22Rv1 (cell line): ENCODE measurements around the gene CA5A.

ENCODE experiments used
- H3K27ac ChIP-seq: fragments of 450-650 bp; 2 replicates; pipeline ENCODE4 v1.5.1; 2017
- CTCF ChIP-seq: fragments of 450-650 bp; IDR thresholded peaks from 2 replicates; pipeline ENCODE4 v1.5.1; 2017; ENCODE audit warnings: mild to moderate bottlenecking
- ZFX ChIP-seq: fragments of 450-650 bp; IDR thresholded peaks from 2 replicates; pipeline ENCODE4 v1.6.1; 2017; ENCODE audit warnings: antibody characterized with exemption, borderline replicate concordance

The CA5A gene

GRCh38 chr16:87847785-87848675, 88.3 kb downstream of the CA5A start:
- TF ChIP-seq CTCF (no peak), ZFX (no peak)
- no peak overlapping the region for H3K27ac ChIP-seq

- TF ChIP-seq CTCF (no peak), ZFX (no peak)
- no peak overlapping the region for H3K27ac ChIP-seq
Measured at GRCh38 chr16:87847467-87847784, 88.9 kb downstream of the CA5A start.

- TF ChIP-seq ZFX = no peak
- H3K27ac ChIP-seq = no peak overlapping the region
Measured at GRCh38 chr16:87846705-87847466, 89.4 kb downstream of the CA5A start.

- no peak overlapping the region for H3K27ac ChIP-seq
- TF ChIP-seq CTCF (no peak), ZFX (no peak)
Measured at GRCh38 chr16:87845807-87846619, 90.3 kb downstream of the CA5A start.

- H3K27ac ChIP-seq = no peak overlapping the region
- TF ChIP-seq CTCF (no peak), ZFX (no peak)
Measured at GRCh38 chr16:87845213-87845612, 91.1 kb downstream of the CA5A start.

- no peak overlapping the region for H3K27ac ChIP-seq
- TF ChIP-seq CTCF (no peak), ZFX (no peak)
Measured at GRCh38 chr16:87844809-87845208, 91.5 kb downstream of the CA5A start.

GRCh38 chr16:87844120-87844733, 92.1 kb downstream of the CA5A start:
- TF ChIP-seq ZFX = no peak
- TF ChIP-seq CTCF = no peak
- no peak overlapping the region for H3K27ac ChIP-seq
